ENCODE results near the gene SLC25A36. TPM values are rescaled to one million over a fixed set of nuclear protein-coding genes. Genes with fewer than 3 reads are reported as not detected.

The SLC25A36 gene
- total and polyA plus RNA-seq, 2 of the 4 experiments (the other 2 are of a cell fraction), result 31.3 to 76.7 TPM

DNA sequence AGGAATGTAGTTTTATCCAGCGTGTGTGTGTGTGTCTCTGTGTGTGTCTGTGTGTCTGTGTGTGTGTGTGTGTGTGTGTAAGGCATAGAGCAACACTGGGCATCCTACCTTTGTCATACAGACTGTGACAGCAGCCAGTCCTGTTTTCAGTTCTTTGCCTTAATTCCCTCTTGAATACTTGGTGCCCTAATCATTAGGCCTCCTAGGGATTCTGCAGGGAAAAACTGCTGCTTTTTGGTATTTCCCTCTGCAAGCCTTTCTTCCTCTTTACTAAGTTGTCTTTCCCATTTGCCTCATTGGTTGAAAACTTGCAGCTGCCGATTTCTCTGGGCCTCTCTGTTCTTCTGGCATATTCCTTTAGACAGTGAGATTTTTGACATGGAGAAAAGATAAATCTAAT, 9.2 kb downstream of the SLC25A36 start:
- dilution Hi-C loops (cut with HindIII; ENCODE audit: low sequenced_read_pairs, unreplicated experiment), result no loop called here
- Histone ChIP-seq H3K27ac (ENCODE audit: insufficient read depth, low read length) (peak overlapping the region; percentile 44; the same call in 1 of the 2 replicates), H3K9me3 (ENCODE audit: control insufficient read depth, insufficient read depth, low read length) (no peaks in the 10 kb centered on the region), H3K4me3 (ENCODE audit: insufficient read depth, low read depth, low read length) (no peak overlapping the region), H3K9ac (ENCODE audit: low read depth, low read length) (no peak overlapping the region), H3K36me3 (ENCODE audit: control insufficient read depth, insufficient read depth, low read length) (no peaks in the 10 kb centered on the region; the same call in 1 of the 2 replicates), H2AFZ (replicated peaks; ENCODE audit: low read length, poor library complexity) (no peak overlapping the region), H3K56ac (ENCODE audit: extremely low read depth, insufficient read depth, low read length) (no peak overlapping the region), H3K4me2 (ENCODE audit: low read depth, low read length) (peak overlapping the region; percentile 29; the same call in 1 of the 2 replicates), H2BK120ac (ENCODE audit: low read depth, low read length) (no peak overlapping the region), H2AK9ac (replicated peaks; ENCODE audit: low read depth, low read length, poor library complexity) (no peak overlapping the region), H3K23ac (ENCODE audit: low read depth, low read length) (peak overlapping the region; percentile 4; the same call in 1 of the 2 replicates), H4K8ac (ENCODE audit: low read depth in 2 of 2, low read length in 2 of 2) (no peak overlapping the region), H2BK15ac (ENCODE audit: low read depth, low read length) (no peak overlapping the region), H4K20me1 (ENCODE audit: insufficient read depth, low read length) (peaks cover 62% of the 10 kb centered on the region), H3K18ac (ENCODE audit: low read depth, low read length) (no peak overlapping the region), H2BK5ac (ENCODE audit: low read depth, low read length, poor library complexity, severe bottlenecking) (no peak overlapping the region), H2BK20ac (ENCODE audit: low read depth, low read length) (no peak overlapping the region), H3K27me3 (ENCODE audit: control insufficient read depth, insufficient read depth, low read length) (no peaks in the 10 kb centered on the region), H3K14ac (replicated peaks; ENCODE audit: low read depth, low read length) (no peak overlapping the region), H3K4me1 (ENCODE audit: control insufficient read depth, insufficient read depth, low read length) (peaks cover 12% of the 10 kb centered on the region), H3K9me1 (ENCODE audit: insufficient read depth, low read length) (peaks cover 9% of the 10 kb centered on the region; the same call in 1 of the 2 replicates), H3K4ac (ENCODE audit: low read depth, low read length) (no peak overlapping the region), H4K91ac (ENCODE audit: insufficient read depth, low read depth, low read length) (no peak overlapping the region), H3K79me1 (ENCODE audit: low read depth in 1 of 2, low read length in 2 of 2) (peaks cover 0 to 53% of the 10 kb centered on the region in 2 experiments), H4K5ac (ENCODE audit: low read depth, low read length) (0 out of 2 replicates have a peak overlapping the region, but pooled peaks have one; percentile 20), H2AK5ac (ENCODE audit: low read depth, low read length) (no peak overlapping the region)
- WGBS, 2 experiments (ENCODE audit: extremely low coverage in 2 of 2, insufficient read length in 1 of 2), result no CpG with 5 or more reads among the region's 2 CpGs
- ATAC-seq (ENCODE audit: low read depth) (no peak), DNase-seq (no peak)
- POLR2A ChIA-PET (ENCODE audit: unreplicated experiment), result no interaction called here
- BruUV-seq (replicated peaks), result no TSS peak
- CTCF ChIA-PET, result interaction anchor here (0.5 kb wide), 1 partner anchor 1419 kb away, joined by 3 read pairs; no protein-coding TSS in a partner anchor
- intact Hi-C loops (cut with micrococcal nuclease), result no loop called here
- TF ChIP-seq RFX5 (IDR thresholded peaks at IDR 0.05; ENCODE audit: low read depth, low read length), result no peak
- TF ChIP-seq CEBPB (IDR thresholded peaks at IDR 0.05; ENCODE audit: low read depth, low read length), result no peak
- TF ChIP-seq, protein P1, sequence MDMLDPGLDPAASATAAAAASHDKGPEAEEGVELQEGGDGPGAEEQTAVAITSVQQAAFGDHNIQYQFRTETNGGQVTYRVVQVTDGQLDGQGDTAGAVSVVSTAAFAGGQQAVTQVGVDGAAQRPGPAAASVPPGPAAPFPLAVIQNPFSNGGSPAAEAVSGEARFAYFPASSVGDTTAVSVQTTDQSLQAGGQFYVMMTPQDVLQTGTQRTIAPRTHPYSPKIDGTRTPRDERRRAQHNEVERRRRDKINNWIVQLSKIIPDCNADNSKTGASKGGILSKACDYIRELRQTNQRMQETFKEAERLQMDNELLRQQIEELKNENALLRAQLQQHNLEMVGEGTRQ (IDR thresholded peaks at IDR 0.05; ENCODE audit: low read depth, low read length), result no peak
- TF ChIP-seq, protein P2, sequence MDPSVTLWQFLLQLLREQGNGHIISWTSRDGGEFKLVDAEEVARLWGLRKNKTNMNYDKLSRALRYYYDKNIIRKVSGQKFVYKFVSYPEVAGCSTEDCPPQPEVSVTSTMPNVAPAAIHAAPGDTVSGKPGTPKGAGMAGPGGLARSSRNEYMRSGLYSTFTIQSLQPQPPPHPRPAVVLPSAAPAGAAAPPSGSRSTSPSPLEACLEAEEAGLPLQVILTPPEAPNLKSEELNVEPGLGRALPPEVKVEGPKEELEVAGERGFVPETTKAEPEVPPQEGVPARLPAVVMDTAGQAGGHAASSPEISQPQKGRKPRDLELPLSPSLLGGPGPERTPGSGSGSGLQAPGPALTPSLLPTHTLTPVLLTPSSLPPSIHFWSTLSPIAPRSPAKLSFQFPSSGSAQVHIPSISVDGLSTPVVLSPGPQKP (IDR thresholded peaks at IDR 0.05; ENCODE audit: borderline replicate concordance, low read depth, low read length), result no peak
- no peak for TF ChIP-seq MAZ (IDR thresholded peaks at IDR 0.05; ENCODE audit: borderline replicate concordance, low read depth, low read length)
- no peak for TF ChIP-seq MAFK (IDR thresholded peaks at IDR 0.05; ENCODE audit: low read depth, low read length)
- no peak for TF ChIP-seq NFE2L2 (IDR thresholded peaks at IDR 0.05; ENCODE audit: low read depth, low read length)
- TF ChIP-seq RAD21 (IDR thresholded peaks at IDR 0.05; ENCODE audit: low read length), result no peak
- TF ChIP-seq RCOR1 (IDR thresholded peaks at IDR 0.05; ENCODE audit: insufficient replicate concordance, low read length), result no peak
- TF ChIP-seq MXI1 (IDR thresholded peaks at IDR 0.05; ENCODE audit: borderline replicate concordance, low read depth, low read length), result no peak
- TF ChIP-seq BHLHE40 (IDR thresholded peaks at IDR 0.05; ENCODE audit: low read depth, low read length), result no peak
- no peak for TF ChIP-seq POLR2A (IDR thresholded peaks at IDR 0.05; ENCODE audit: low read depth, low read length)
- TF ChIP-seq, protein P3, sequence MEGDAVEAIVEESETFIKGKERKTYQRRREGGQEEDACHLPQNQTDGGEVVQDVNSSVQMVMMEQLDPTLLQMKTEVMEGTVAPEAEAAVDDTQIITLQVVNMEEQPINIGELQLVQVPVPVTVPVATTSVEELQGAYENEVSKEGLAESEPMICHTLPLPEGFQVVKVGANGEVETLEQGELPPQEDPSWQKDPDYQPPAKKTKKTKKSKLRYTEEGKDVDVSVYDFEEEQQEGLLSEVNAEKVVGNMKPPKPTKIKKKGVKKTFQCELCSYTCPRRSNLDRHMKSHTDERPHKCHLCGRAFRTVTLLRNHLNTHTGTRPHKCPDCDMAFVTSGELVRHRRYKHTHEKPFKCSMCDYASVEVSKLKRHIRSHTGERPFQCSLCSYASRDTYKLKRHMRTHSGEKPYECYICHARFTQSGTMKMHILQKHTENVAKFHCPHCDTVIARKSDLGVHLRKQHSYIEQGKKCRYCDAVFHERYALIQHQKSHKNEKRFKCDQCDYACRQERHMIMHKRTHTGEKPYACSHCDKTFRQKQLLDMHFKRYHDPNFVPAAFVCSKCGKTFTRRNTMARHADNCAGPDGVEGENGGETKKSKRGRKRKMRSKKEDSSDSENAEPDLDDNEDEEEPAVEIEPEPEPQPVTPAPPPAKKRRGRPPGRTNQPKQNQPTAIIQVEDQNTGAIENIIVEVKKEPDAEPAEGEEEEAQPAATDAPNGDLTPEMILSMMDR (conservative IDR thresholded peaks at IDR 0.05; ENCODE audit: low read depth, low read length), result no peak
- TF ChIP-seq SMC3 (IDR thresholded peaks at IDR 0.05; ENCODE audit: low read depth, low read length), result no peak
- no peak for TF ChIP-seq FOS (IDR thresholded peaks at IDR 0.05; ENCODE audit: low read depth, low read length)
- no peak for TF ChIP-seq CHD1 (IDR thresholded peaks at IDR 0.05; ENCODE audit: low read depth, low read length)
- in situ Hi-C loops (cut with MboI; ENCODE audit: low sequenced_read_pairs), result no loop called here

All from IMR-90 (cell line).